Activated CD4-positive, alpha-beta memory T cell treated with anti-CD3 and anti-CD28 coated beads for 36 hours (primary cell): ENCODE data around the gene TMEM39B. TPM values are rescaled to one million over a fixed set of nuclear protein-coding genes. Genes with fewer than 3 reads are reported as not detected.
"Not testable (repeated sequence)": the region's sequence is repeated elsewhere in the genome, so short reads cannot be mapped to it uniquely, and the experiment has no call there.

Experiments
- CTCF ChIA-PET: fragments of 350-600 bp; sonication (Branson Sonifier 250); formaldehyde crosslinking; loops from one replicate; lab custom pipeline; 2021; ENCODE audit warnings: antibody characterized with exemption, inconsistent platforms; lab: Charles Lee
- POLR2A ChIA-PET: fragments of 350-600 bp; sonication (Branson Sonifier 250); formaldehyde crosslinking; loops from one replicate; lab custom pipeline; 2021; ENCODE audit warnings: antibody characterized with exemption; lab: Charles Lee
- DNase-seq: peaks from one replicate; pipeline ENCODE4 v3.0.0-alpha.2; 2020
- H3K27ac Mint-ChIP-seq: one replicate; pipeline ENCODE4 v1.8.0; 2021; ENCODE audit warnings: mixed read lengths
- H3K27me3 Mint-ChIP-seq: one replicate; pipeline ENCODE4 v1.8.0; 2021; ENCODE audit warnings: mixed read lengths
- H3K36me3 Mint-ChIP-seq: one replicate; pipeline ENCODE4 v1.8.0; 2021; ENCODE audit warnings: mixed read lengths
- H3K4me1 Mint-ChIP-seq: one replicate; pipeline ENCODE4 v1.8.0; 2021; ENCODE audit warnings: low read depth, mixed read lengths
- H3K4me3 Mint-ChIP-seq: one replicate; pipeline ENCODE4 v1.8.0; 2021; ENCODE audit warnings: mild to moderate bottlenecking, mixed read lengths
- H3K9me3 Mint-ChIP-seq: one replicate; pipeline ENCODE4 v1.8.0; 2021; ENCODE audit warnings: mixed read lengths
- intact Hi-C: fragments of 100-400 bp; cut with micrococcal nuclease; formaldehyde crosslinking; loops from one replicate; pipeline ENCODE4 v1.15.1; 2023
- total RNA-seq, 2 experiments: library from RNA; stranded (reverse); gene quantifications; one replicate each; pipeline ENCODE4 v1.2.3, GENCODE V29; 2021

TMEM39B gene
- total RNA-seq, 2 experiments from 2014 or later: 18.9 to 19.7 TPM

DNA sequence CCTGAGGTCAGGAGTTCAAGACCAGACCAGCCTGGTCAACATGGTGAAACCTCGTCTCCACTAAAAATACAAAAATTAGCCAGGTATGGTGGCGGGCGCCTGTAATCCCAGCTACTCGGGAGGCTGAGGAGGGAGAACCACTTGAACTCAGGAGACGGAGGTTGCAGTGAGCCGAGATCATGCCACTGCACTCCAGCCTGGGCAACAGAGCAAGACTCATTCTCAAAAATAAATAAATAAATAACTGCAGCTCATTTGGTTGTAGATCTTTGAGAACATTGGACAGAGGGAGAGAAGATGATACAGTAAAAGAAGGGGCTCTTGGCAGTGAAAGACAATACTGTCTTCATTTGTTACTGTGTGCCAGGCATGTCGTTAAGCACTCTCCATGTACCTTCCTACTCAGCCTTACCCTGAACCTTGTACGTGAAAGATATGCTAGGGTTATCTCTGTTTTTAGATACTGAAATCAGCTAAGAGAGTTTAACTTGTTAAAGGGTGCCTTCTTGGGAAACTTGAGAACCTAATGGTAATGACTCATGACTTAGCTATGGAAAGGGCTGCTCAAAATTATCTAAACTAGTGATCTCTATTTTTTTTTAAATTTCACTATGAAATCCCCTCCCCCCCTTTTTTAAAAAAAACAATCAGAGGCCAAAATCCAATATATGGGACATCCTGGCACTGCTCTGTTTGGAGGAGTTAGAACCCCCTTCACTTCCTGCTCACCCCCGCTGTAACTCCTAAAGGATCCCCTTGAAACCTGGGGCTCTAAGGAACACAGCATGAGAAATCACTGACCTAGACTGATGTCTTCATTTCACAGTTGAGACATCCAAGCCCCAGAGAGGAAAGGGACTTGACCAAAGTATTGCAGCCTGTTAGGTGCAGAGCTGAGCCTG, 28.3 kb downstream of the TMEM39B start:
- H3K36me3 Mint-ChIP-seq: peaks cover 12% of the 10 kb centered on the region
- intact Hi-C loops: no loop called here
- CTCF ChIA-PET: no interaction called here
- H3K9me3 Mint-ChIP-seq: no peaks in the 10 kb centered on the region
- POLR2A ChIA-PET: no interaction called here
- DNase-seq: no peak
- H3K4me1 Mint-ChIP-seq: peaks cover 3% of the 10 kb centered on the region
- no peaks in the 10 kb centered on the region for H3K27me3 Mint-ChIP-seq
- H3K4me3 Mint-ChIP-seq: no peak overlapping the region
- no peak overlapping the region for H3K27ac Mint-ChIP-seq

DNA sequence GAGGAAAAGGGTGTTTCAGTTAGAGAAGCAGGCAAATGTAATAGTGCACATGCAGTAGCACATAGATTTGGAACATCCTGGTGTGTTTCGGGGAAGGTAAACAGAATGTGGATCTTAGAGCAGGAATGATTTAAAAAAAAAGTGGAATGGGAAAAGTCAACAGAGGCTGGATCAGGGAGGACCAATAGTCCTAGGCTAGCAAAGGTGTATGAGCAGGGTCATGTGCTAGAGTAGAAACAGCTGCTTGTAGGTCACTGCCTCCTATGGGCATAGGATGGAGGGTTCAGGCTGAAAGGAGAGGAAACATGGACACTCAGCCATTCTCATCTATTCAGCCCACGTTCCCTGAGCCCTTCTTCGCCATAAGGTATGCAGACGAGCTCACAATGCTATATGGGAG, 31.4 kb downstream of the TMEM39B start:
- Mint-ChIP-seq H3K27ac (no peak overlapping the region), H3K36me3 (peaks cover 5% of the 10 kb centered on the region), H3K9me3 (no peaks in the 10 kb centered on the region), H3K27me3 (no peaks in the 10 kb centered on the region), H3K4me1 (peaks cover 9% of the 10 kb centered on the region), H3K4me3 (no peak overlapping the region)
- CTCF ChIA-PET: no interaction called here
- intact Hi-C loops: no loop called here
- POLR2A ChIA-PET: no interaction called here
- DNase-seq: no peak

DNA sequence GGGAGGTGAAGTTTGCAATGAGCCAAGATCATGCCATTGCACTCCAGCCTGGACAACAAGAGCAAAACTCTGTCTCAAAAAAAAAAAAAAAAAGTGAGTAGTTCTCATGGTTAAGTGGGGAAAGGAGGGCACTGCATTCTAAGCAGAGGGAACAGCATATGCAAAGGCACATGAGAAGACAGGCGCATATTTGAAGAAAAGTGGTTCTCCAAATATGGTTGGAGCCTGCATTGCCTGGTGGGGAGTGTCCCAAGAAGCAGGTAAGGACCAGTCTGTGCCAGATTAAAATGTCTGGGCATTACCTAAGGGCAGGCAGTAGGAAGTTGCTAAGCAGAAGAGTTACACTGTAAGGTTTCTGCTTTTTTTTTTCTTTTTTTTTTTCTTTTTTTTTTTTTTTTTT, 32.6 kb downstream of the TMEM39B start:
- intact Hi-C loops: loop anchor here (5.0 kb wide), 1 partner anchor 42 kb away; no protein-coding TSS in a partner anchor
- Mint-ChIP-seq H3K9me3 (no peaks in the 10 kb centered on the region), H3K36me3 (peaks cover 8% of the 10 kb centered on the region), H3K27ac (no peak overlapping the region), H3K27me3 (no peaks in the 10 kb centered on the region), H3K4me1 (peaks cover 18% of the 10 kb centered on the region), H3K4me3 (no peak overlapping the region)
- CTCF ChIA-PET: no interaction called here
- POLR2A ChIA-PET: no interaction called here
- no peak for DNase-seq

DNA sequence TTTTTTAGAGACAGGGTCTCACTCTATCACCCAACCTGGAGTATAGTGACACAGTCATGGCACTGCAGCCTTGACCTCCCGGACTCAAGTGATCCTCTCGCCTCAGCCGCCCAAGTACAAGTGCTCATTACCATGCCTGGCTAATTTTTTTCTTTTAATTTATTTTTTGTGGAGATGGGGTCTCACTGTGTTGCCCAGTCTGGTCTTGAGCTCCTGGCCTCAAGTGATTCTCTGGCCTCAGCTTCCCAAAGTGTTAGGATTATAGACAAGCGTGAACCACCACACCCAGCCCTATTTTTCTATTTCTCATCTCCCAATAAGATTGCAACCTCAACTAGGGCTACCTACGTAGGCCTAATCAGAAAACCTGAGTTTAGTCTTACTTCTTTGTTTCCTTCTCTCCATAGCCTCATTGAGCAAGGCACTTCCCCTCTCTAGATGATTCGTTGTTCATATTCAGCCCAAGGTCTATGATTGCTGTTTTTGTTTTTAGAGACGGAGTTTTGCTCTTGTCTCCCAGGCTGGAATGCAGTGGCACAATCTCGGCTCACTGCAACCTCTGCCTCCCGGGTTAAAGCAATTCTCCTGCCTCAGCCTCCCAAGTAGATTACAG, 34.0 kb downstream of the TMEM39B start:
- H3K27me3 Mint-ChIP-seq: no peaks in the 10 kb centered on the region
- ChIA-PET CTCF (interaction anchor here (0.6 to 2.6 kb wide), 4 partner anchors 34 to 809 kb away, joined by 3 to 28 read pairs (median 10); partner anchors contain the start of gene TMEM39B), POLR2A (interaction anchor here (1.5 to 2.8 kb wide), 3 partner anchors 34 to 288 kb away, joined by 5 to 37 read pairs (median 20); partner anchors contain the start of genes BSDC1, TMEM39B and TXLNA)
- peaks cover 6% of the 10 kb centered on the region for H3K36me3 Mint-ChIP-seq
- peak overlapping the region; percentile 66 for H3K27ac Mint-ChIP-seq
- no peak for DNase-seq
- intact Hi-C loops: loop anchor here (1.0 to 5.0 kb wide), 2 partner anchors 34 to 41 kb away; partner anchors contain the start of gene TMEM39B
- no peaks in the 10 kb centered on the region for H3K9me3 Mint-ChIP-seq
- peak overlapping the region; percentile 57 for H3K4me3 Mint-ChIP-seq
- H3K4me1 Mint-ChIP-seq: peaks cover 29% of the 10 kb centered on the region

DNA sequence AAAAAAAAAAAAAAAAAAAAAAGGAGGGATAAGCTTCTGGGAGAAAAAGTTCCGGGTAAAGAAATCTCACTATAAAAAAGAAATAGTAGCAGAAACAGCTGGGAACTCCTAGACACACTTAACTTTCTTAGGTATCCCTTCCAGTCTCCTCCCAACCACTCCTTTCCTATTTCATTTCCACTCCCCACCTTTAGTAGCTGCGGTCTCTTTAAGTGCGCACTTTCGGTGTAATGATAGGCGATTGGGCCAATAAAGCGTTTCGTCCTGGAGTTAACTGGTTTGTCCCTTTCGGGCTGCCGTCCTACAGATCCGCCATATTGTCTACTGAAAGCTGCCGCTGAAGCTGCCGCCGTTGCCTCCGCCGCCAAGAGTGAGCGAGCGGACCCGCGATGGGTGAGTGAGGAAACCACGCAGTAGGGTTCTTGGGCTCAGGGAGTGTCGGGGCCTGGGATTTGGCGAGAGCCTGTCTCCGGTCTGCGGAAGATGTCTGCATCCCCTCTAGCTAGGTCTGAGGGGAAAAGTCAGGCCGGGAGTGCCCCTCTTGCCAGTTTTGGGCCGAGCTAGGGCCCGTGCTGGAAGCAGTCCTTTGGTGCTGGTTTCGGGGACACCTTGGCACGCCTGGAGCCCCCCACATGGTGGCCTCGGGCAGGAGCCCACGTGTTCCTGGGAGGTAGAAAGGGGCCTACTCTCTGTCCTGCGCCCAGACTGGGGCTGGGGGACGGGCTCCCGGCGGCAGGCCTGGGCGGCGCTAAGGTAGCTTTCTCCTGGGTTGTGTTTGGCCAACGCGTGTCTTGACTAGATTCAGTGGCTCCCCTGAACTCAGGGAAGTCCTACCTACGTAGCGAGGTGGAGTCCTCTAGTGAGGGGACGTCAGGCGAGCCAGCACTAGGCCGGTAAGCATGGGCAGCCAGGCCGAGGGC, 35.3 kb downstream of the TMEM39B start, which contains the start of gene KPNA6:
Gene KPNA6, plus strand, starts transcription at position 315 of the 920 bp plus-strand sequence. Its CDS starts 75 bp downstream, at position 390.
- H3K27ac Mint-ChIP-seq: peak within 1 kb of the TSS; percentile 96
- no peaks in the 10 kb centered on the region for H3K9me3 Mint-ChIP-seq
- CTCF ChIA-PET: interaction anchor here (0.5 to 2.8 kb wide), 21 partner anchors 10 to 236 kb away, joined by 3 to 28 read pairs (median 4); partner anchors contain the start of genes KHDRBS1, TMEM39B and TXLNA

DNA sequence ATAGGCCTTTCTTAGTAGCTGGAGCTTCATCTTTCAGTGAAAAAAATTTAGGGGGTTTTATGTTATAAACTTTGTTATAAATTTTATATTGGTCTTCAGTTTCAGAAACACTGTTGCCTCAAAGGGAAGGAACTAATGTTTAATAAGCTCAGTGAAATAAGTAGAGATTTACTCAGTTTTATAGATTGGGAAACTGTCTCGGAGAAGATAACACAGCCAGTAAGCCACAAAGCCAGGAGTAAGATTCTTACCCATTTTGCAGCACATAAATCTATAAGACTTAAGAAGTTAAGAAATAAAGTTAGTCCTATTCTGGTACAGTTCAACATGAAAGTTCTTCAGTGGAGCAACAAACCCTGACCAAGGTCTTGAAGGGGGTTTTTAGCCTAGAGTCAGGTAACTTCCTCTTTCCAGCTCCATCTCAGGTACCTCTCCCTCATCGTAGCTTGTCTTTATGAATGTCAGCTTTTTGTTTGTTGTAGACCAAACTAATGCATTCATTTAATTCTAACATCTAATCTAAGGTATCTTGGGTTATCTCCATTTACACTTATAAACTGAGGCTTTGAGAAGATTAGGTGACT, 38.4 kb downstream of the TMEM39B start:
- POLR2A ChIA-PET: interaction anchor here (0.5 kb wide), 1 partner anchor 43 kb away, joined by 3 read pairs; no protein-coding TSS in a partner anchor

More for the DNA sequence above, 35.3 kb downstream of the TMEM39B start, which contains the start of gene KPNA6:
- peak within 1 kb of the TSS; percentile 100 for H3K4me3 Mint-ChIP-seq
- H3K4me1 Mint-ChIP-seq: peaks cover 37% of the 10 kb centered on the region
- peak; percentile 95 for DNase-seq
- POLR2A ChIA-PET: interaction anchor here (0.5 to 2.8 kb wide), 13 partner anchors 10 to 541 kb away, joined by 3 to 37 read pairs (median 4); partner anchors contain the start of genes BSDC1, KHDRBS1, PEF1 and PTP4A2
- peaks cover 9% of the 10 kb centered on the region for H3K36me3 Mint-ChIP-seq
- intact Hi-C loops: loop anchor here (1.0 to 5.0 kb wide), 4 partner anchors 36 to 243 kb away; partner anchors contain the start of genes TMEM39B and TXLNA
- no peaks in the 10 kb centered on the region for H3K27me3 Mint-ChIP-seq

DNA sequence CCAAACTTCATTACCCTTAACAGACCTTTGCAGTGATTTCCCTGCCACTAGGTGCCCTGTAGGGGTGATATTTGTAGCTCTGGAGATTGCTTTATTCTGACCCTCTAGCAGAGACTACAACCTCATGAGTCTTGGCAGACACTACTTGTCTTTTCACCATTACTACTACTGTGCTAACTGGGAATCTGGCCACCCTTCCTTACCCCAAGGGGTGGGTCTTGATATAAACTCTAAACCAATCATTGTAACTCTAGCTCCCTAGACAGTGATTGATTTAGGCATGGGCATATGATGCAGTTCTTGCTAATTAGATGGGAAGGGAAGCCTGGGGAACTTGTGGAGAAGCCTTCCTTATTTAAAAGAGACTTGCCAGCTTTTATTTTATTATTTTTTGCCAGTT, 39.0 kb downstream of the TMEM39B start:
- DNase-seq: no peak
- Mint-ChIP-seq H3K9me3 (no peaks in the 10 kb centered on the region), H3K27me3 (no peaks in the 10 kb centered on the region), H3K36me3 (peaks cover 9% of the 10 kb centered on the region), H3K27ac (no peak overlapping the region), H3K4me1 (peaks cover 60% of the 10 kb centered on the region), H3K4me3 (no peak overlapping the region)
- intact Hi-C loops: no loop called here
- CTCF ChIA-PET: interaction anchor here (0.6 to 1.7 kb wide), 5 partner anchors 16 to 442 kb away, joined by 3 to 5 read pairs (median 3); no protein-coding TSS in a partner anchor
- POLR2A ChIA-PET: no interaction called here

More for the DNA sequence above, 38.4 kb downstream of the TMEM39B start:
- Mint-ChIP-seq H3K27me3 (no peaks in the 10 kb centered on the region), H3K4me3 (no peak overlapping the region), H3K9me3 (no peaks in the 10 kb centered on the region), H3K4me1 (peaks cover 56% of the 10 kb centered on the region), H3K27ac (no peak overlapping the region), H3K36me3 (peaks cover 9% of the 10 kb centered on the region)
- DNase-seq: no peak
- intact Hi-C loops: no loop called here
- CTCF ChIA-PET: interaction anchor here (1.3 to 1.4 kb wide), 2 partner anchors 42 to 441 kb away, joined by 3 read pairs; no protein-coding TSS in a partner anchor

DNA sequence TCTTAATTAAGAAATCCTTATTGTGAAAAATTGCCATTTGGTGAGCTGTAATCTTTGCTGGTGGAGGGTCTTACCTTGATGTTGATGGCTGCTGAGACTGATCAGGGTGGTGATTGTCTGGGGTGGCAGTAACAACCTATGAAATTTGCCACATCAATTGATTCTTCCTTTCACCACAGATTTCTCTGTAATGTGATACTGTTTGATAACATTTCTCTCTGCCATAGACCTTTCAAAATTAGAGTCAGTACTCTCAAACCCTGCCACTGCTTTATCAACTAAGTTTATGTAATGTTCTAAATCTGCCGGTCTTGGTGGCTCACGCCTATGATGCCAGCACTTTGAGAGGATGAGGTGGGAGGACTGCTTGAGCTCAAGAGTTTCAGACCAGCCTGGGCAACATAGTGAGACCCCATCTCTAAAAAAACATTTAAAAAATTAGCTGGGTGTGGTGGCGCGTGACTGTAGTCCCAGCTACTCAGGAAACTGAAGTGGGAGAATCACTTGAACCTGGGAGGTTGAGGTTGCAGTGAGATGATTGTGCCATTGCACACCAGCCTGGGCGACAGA, 40.2 kb downstream of the TMEM39B start:
- ChIA-PET POLR2A (no interaction called here), CTCF (interaction anchor here (1.0 to 1.7 kb wide), 2 partner anchors 103 to 281 kb away, joined by 3 to 5 read pairs; partner anchors contain the start of gene BSDC1)
- no peaks in the 10 kb centered on the region for H3K9me3 Mint-ChIP-seq
- H3K27me3 Mint-ChIP-seq: no peaks in the 10 kb centered on the region
- peaks cover 8% of the 10 kb centered on the region for H3K36me3 Mint-ChIP-seq
- peak overlapping the region; percentile 71 for H3K27ac Mint-ChIP-seq
- DNase-seq: peak; percentile 33
- intact Hi-C loops: loop anchor here (1.0 kb wide), 1 partner anchor 67 kb away; no protein-coding TSS in a partner anchor
- no peak overlapping the region for H3K4me3 Mint-ChIP-seq
- H3K4me1 Mint-ChIP-seq: peaks cover 60% of the 10 kb centered on the region

DNA sequence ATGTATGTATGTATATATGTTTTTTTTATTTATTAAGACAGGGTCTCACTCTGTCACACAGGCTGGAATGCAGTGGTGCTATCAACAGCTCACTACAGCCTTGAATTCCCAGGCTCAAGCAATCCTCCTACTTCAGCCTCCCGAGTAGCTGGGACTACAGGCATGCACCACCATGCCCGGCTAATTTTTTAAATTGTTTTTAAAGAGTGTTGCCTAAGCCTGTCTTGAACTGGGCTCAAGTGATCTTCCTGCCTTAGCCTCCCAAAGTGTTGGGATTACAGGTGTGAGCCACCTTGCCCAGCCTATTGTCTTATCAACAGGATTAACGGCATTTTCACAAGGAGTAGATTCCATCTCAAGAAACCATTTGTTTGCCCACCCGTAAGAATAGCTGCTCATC, 40.7 kb downstream of the TMEM39B start:
- intact Hi-C loops: loop anchor here (1.0 kb wide), 1 partner anchor 67 kb away; no protein-coding TSS in a partner anchor
- H3K27me3 Mint-ChIP-seq, POLR2A ChIA-PET, H3K4me3 Mint-ChIP-seq, H3K9me3 Mint-ChIP-seq, H3K36me3 Mint-ChIP-seq, DNase-seq: not testable (repeated sequence)
- Mint-ChIP-seq H3K4me1 (peaks cover 64% of the 10 kb centered on the region), H3K27ac (peak overlapping the region; percentile 15)
- CTCF ChIA-PET: interaction anchor here (1.0 to 1.7 kb wide), 2 partner anchors 102 to 281 kb away, joined by 3 to 5 read pairs; partner anchors contain the start of gene BSDC1

DNA sequence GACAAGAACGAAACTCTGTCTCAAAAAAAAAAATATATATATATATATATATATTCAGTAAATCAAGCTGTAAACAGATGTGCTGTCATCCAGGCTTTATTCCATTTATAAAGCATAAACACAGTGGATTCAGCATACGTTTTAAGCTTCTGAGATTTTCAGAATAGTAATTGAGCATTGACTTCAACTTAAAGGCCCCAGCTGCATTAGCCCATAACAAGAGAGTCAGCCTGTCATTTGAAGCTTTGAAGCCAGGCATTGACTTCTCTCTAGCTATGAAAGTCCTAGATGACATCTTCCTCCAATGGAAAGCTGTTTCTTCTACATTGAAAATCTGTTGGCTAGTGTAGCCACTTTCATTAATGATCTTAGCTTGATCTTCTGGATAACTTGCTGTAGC, 41.7 kb downstream of the TMEM39B start:
- Mint-ChIP-seq H3K36me3 (peaks cover 4% of the 10 kb centered on the region), H3K4me3 (no peak overlapping the region), H3K27ac (no peak overlapping the region), H3K27me3 (no peaks in the 10 kb centered on the region), H3K9me3 (no peaks in the 10 kb centered on the region), H3K4me1 (peaks cover 63% of the 10 kb centered on the region)
- POLR2A ChIA-PET: interaction anchor here (0.8 kb wide), 1 partner anchor 13 kb away, joined by 4 read pairs; no protein-coding TSS in a partner anchor
- intact Hi-C loops: no loop called here
- CTCF ChIA-PET: interaction anchor here (0.7 kb wide), 2 partner anchors 13 to 28 kb away, joined by 3 read pairs; no protein-coding TSS in a partner anchor
- DNase-seq: no peak
